ENCODE data around the gene MPP1. TPM values are rescaled to one million over a fixed set of nuclear protein-coding genes. Genes with fewer than 3 reads are reported as not detected.

MPP1 gene
- polyA plus RNA-seq (2013): 204 TPM

DNA sequence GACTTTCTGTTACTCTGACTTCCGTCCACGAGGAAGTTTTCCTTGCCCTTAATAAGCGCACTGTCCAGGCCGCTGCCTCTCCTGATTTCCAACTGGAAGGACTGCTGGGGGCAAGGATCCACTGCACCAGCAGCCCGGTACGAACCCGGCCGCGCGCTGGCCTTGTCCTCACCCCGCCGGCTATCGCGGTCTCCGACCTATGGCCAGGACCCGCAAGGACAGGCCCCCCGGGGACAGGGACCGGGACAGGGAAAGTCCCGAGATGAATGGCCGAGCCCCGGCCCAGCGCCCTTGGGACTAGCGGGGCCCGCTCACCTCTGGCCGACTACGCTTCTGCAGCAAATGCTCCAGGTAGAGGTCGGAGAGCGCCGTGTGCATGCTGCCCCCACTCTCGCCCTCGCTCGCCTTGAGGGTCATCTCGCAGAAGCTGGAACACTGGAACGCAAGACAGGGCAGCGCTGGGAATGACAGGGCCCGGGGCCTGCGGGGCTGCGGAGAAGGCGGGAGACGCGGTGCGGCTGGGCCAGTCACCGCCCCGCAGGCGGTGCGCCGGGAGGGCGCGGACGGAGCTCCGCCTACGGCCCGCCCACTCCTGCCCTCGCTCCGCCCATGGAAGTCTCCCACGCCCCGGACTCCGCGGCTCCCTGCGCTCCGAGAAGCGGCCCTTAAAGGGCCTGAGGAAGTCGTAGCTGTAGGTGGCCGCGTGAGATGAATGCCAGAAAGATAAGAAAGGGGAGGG, at the start of gene MPP1:
TSS of gene MPP1 (minus strand) at position 529 of the 739 bp plus-strand sequence. CDS start at position 417, 112 bp downstream.
- ChIA-PET POLR2A (no interaction called here), CTCF (interaction anchor here (1.0 to 1.4 kb wide), 4 partner anchors 22 to 56 kb away, joined by 3 read pairs; no protein-coding TSS in a partner anchor)
- Histone ChIP-seq H3K36me3 (ENCODE audit: control insufficient read depth in 4 of 4, insufficient read depth in 4 of 4, low read length in 3 of 4) (no peaks in the 10 kb centered on the region), H3K27ac (ENCODE audit: insufficient read depth in 1 of 2, low read depth in 1 of 2, low read length in 2 of 2, poor library complexity in 1 of 2, severe bottlenecking in 2 of 2) (peak within 1 kb of the TSS; percentile 40 to 94), H3K9me3 (ENCODE audit: control extremely low read depth in 1 of 5, control insufficient read depth in 4 of 5, insufficient read depth in 2 of 5, low read depth in 1 of 5, low read length in 4 of 5) (peaks cover 0 to 2% (median 0%) of the 10 kb centered on the region in 5 experiments), H3K27me3 (replicated peaks in 2 of 5; ENCODE audit: control insufficient read depth in 4 of 5, insufficient read depth in 5 of 5, low read length in 4 of 5) (no peaks in the 10 kb centered on the region), H3K4me1 (ENCODE audit: control extremely low read depth in 1 of 4, control insufficient read depth in 4 of 4, insufficient read depth in 4 of 4, low read length in 3 of 4) (peaks cover 29 to 55% (median 40%) of the 10 kb centered on the region in 4 experiments), H3K4me3 (ENCODE audit: control insufficient read depth in 1 of 7, extremely low read depth in 1 of 7, insufficient read depth in 4 of 7, low read depth in 2 of 7, low read length in 6 of 7) (peak within 1 kb of the TSS; percentile 44 to 90 (median 69))
- WGBS (ENCODE audit: insufficient coverage): 32% methylated on average over 56 of the region's 65 CpGs
- DNase-seq: peak; percentile 67 to 84 (median 83)

GRCh38 chrX:154850957-154851611, 45.8 kb upstream of the MPP1 start:
- DNase-seq: no peak
- no CpG with 5 or more reads among the region's 1 CpG for WGBS (ENCODE audit: insufficient coverage)
- POLR2A ChIA-PET: no interaction called here
- Histone ChIP-seq H3K36me3 (ENCODE audit: control insufficient read depth in 4 of 4, insufficient read depth in 4 of 4, low read length in 3 of 4) (no peaks in the 10 kb centered on the region), H3K9me3 (ENCODE audit: control extremely low read depth in 1 of 5, control insufficient read depth in 4 of 5, insufficient read depth in 2 of 5, low read depth in 1 of 5, low read length in 4 of 5) (peaks cover 0 to 3% (median 0%) of the 10 kb centered on the region in 5 experiments), H3K27me3 (replicated peaks in 2 of 5; ENCODE audit: control insufficient read depth in 4 of 5, insufficient read depth in 5 of 5, low read length in 4 of 5) (no peaks in the 10 kb centered on the region), H3K4me1 (ENCODE audit: control extremely low read depth in 1 of 4, control insufficient read depth in 4 of 4, insufficient read depth in 4 of 4, low read length in 3 of 4) (no peaks in the 10 kb centered on the region), H3K27ac (ENCODE audit: insufficient read depth in 1 of 2, low read depth in 1 of 2, low read length in 2 of 2, poor library complexity in 1 of 2, severe bottlenecking in 2 of 2) (no peak overlapping the region), H3K4me3 (ENCODE audit: control insufficient read depth in 1 of 7, extremely low read depth in 1 of 7, insufficient read depth in 4 of 7, low read depth in 2 of 7, low read length in 6 of 7) (no peak overlapping the region)
- CTCF ChIA-PET: no interaction called here

DNA sequence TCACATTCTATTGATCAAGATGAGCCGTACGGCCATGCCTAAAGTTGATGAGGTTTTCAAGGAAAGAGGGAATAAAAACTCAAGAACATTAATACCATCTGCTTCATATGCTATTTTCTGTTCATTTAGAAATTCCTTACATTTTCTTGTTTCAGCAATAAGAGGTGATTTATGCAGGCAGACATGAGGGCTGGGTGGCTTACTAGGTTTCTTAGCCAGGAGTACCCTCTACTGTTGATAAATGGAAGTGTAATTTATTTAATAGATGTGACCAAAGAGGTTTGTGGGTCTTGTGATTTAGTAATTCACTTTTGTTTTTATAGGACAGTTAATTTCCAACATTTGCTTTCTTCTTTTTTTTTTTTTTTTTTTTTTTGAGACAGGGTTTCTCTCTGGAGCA, 35.6 kb upstream of the MPP1 start:
- peaks cover 0 to 2% (median 0%) of the 10 kb centered on the region in 4 experiments for H3K4me1 ChIP-seq (ENCODE audit: control extremely low read depth in 1 of 4, control insufficient read depth in 4 of 4, insufficient read depth in 4 of 4, low read length in 3 of 4)
- ChIA-PET CTCF (interaction anchor here (0.8 to 1.2 kb wide), 3 partner anchors 33 to 92 kb away, joined by 3 read pairs; partner anchors contain the start of gene GAB3), POLR2A (no interaction called here)
- H3K9me3 ChIP-seq (ENCODE audit: control extremely low read depth in 1 of 5, control insufficient read depth in 4 of 5, insufficient read depth in 2 of 5, low read depth in 1 of 5, low read length in 4 of 5): peaks cover 0 to 2% (median 0%) of the 10 kb centered on the region in 5 experiments
- H3K27ac ChIP-seq (ENCODE audit: insufficient read depth in 1 of 2, low read depth in 1 of 2, low read length in 2 of 2, poor library complexity in 1 of 2, severe bottlenecking in 2 of 2): no peak overlapping the region
- H3K4me3 ChIP-seq (ENCODE audit: control insufficient read depth in 1 of 7, extremely low read depth in 1 of 7, insufficient read depth in 4 of 7, low read depth in 2 of 7, low read length in 6 of 7): no peak overlapping the region
- no peaks in the 10 kb centered on the region for H3K36me3 ChIP-seq (ENCODE audit: control insufficient read depth in 4 of 4, insufficient read depth in 4 of 4, low read length in 3 of 4)
- no peaks in the 10 kb centered on the region for H3K27me3 ChIP-seq (replicated peaks in 2 of 5; ENCODE audit: control insufficient read depth in 4 of 5, insufficient read depth in 5 of 5, low read length in 4 of 5)
- WGBS (ENCODE audit: insufficient coverage): no CpG with 5 or more reads among the region's 2 CpGs
- peak; percentile 55 to 80 (median 77) for DNase-seq

DNA sequence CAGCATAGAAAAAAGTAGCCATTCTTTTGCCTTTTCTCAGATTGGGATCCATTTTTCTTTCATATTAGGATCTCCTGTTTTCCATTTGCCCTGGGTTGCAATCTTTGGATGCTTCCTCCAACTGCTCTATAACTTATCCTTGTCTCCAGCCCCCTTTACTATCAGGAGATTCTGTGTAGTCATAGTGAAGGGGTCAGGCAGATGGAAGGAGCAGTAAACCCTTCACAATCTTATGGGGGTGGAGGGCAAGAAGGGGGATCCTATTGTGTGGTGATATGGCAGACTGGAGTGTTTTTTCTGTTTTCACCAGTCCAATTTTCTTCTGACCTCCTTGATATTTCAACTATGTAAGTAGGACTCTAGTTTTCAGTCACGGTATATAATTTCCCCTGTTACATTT, 30.9 kb upstream of the MPP1 start:
- Histone ChIP-seq H3K36me3 (ENCODE audit: control insufficient read depth in 4 of 4, insufficient read depth in 4 of 4, low read length in 3 of 4) (no peaks in the 10 kb centered on the region), H3K4me1 (ENCODE audit: control extremely low read depth in 1 of 4, control insufficient read depth in 4 of 4, insufficient read depth in 4 of 4, low read length in 3 of 4) (peaks cover 0 to 2% (median 0%) of the 10 kb centered on the region in 4 experiments), H3K4me3 (ENCODE audit: control insufficient read depth in 1 of 7, extremely low read depth in 1 of 7, insufficient read depth in 4 of 7, low read depth in 2 of 7, low read length in 6 of 7) (no peak overlapping the region), H3K27me3 (replicated peaks in 2 of 5; ENCODE audit: control insufficient read depth in 4 of 5, insufficient read depth in 5 of 5, low read length in 4 of 5) (no peaks in the 10 kb centered on the region), H3K27ac (ENCODE audit: insufficient read depth in 1 of 2, low read depth in 1 of 2, low read length in 2 of 2, poor library complexity in 1 of 2, severe bottlenecking in 2 of 2) (no peak overlapping the region), H3K9me3 (ENCODE audit: control extremely low read depth in 1 of 5, control insufficient read depth in 4 of 5, insufficient read depth in 2 of 5, low read depth in 1 of 5, low read length in 4 of 5) (peaks cover 0 to 2% (median 0%) of the 10 kb centered on the region in 5 experiments)
- WGBS (ENCODE audit: insufficient coverage): no CpG with 5 or more reads among the region's 1 CpG
- ChIA-PET POLR2A (no interaction called here), CTCF (no interaction called here)
- DNase-seq: no peak

GRCh38 chrX:154834562-154834961, 29.3 kb upstream of the MPP1 start, which contains the start of gene SMIM9:
TSS of gene SMIM9 (minus strand) at chrX:154834662. CDS start at chrX:154830856, 3,806 bp downstream.
- Histone ChIP-seq H3K27me3 (replicated peaks in 2 of 5; ENCODE audit: control insufficient read depth in 4 of 5, insufficient read depth in 5 of 5, low read length in 4 of 5) (no peaks in the 10 kb centered on the region), H3K4me1 (ENCODE audit: control extremely low read depth in 1 of 4, control insufficient read depth in 4 of 4, insufficient read depth in 4 of 4, low read length in 3 of 4) (peaks cover 0 to 2% (median 0%) of the 10 kb centered on the region in 4 experiments), H3K36me3 (ENCODE audit: control insufficient read depth in 4 of 4, insufficient read depth in 4 of 4, low read length in 3 of 4) (no peaks in the 10 kb centered on the region), H3K4me3 (ENCODE audit: control insufficient read depth in 1 of 7, extremely low read depth in 1 of 7, insufficient read depth in 4 of 7, low read depth in 2 of 7, low read length in 6 of 7) (no peak within 1 kb of the TSS), H3K27ac (ENCODE audit: insufficient read depth in 1 of 2, low read depth in 1 of 2, low read length in 2 of 2, poor library complexity in 1 of 2, severe bottlenecking in 2 of 2) (no peak within 1 kb of the TSS), H3K9me3 (ENCODE audit: control extremely low read depth in 1 of 5, control insufficient read depth in 4 of 5, insufficient read depth in 2 of 5, low read depth in 1 of 5, low read length in 4 of 5) (no peaks in the 10 kb centered on the region)
- no peak for DNase-seq
- no CpG with 5 or more reads among the region's 3 CpGs for WGBS (ENCODE audit: insufficient coverage)
- ChIA-PET CTCF (interaction anchor here (0.8 to 1.5 kb wide), 3 partner anchors 84 to 88 kb away, joined by 3 read pairs; partner anchors contain the start of gene GAB3), POLR2A (no interaction called here)

- 69% methylated on average over 2 of the region's 3 CpGs for WGBS (ENCODE audit: insufficient coverage)
- H3K4me3 ChIP-seq (ENCODE audit: control insufficient read depth in 1 of 7, extremely low read depth in 1 of 7, insufficient read depth in 4 of 7, low read depth in 2 of 7, low read length in 6 of 7): no peak overlapping the region
- H3K27me3 ChIP-seq (replicated peaks in 2 of 5; ENCODE audit: control insufficient read depth in 4 of 5, insufficient read depth in 5 of 5, low read length in 4 of 5): no peaks in the 10 kb centered on the region
- H3K4me1 ChIP-seq (ENCODE audit: control extremely low read depth in 1 of 4, control insufficient read depth in 4 of 4, insufficient read depth in 4 of 4, low read length in 3 of 4): peaks cover 0 to 2% (median 0%) of the 10 kb centered on the region in 4 experiments
- H3K27ac ChIP-seq (ENCODE audit: insufficient read depth in 1 of 2, low read depth in 1 of 2, low read length in 2 of 2, poor library complexity in 1 of 2, severe bottlenecking in 2 of 2): no peak overlapping the region
- ChIA-PET CTCF (interaction anchor here (0.8 to 1.5 kb wide), 4 partner anchors 18 to 87 kb away, joined by 3 to 4 read pairs (median 3); partner anchors contain the start of gene GAB3), POLR2A (no interaction called here)
- H3K9me3 ChIP-seq (ENCODE audit: control extremely low read depth in 1 of 5, control insufficient read depth in 4 of 5, insufficient read depth in 2 of 5, low read depth in 1 of 5, low read length in 4 of 5): no peaks in the 10 kb centered on the region
- DNase-seq: peak in 1 of 3 donors; percentile 8
- no peaks in the 10 kb centered on the region for H3K36me3 ChIP-seq (ENCODE audit: control insufficient read depth in 4 of 4, insufficient read depth in 4 of 4, low read length in 3 of 4)
Measured at GRCh38 chrX:154833746-154834274, 28.5 kb upstream of the MPP1 start.

All from common myeloid progenitor, CD34-positive (primary cell).